NCI-H774 (cell line): ENCODE measurements around the gene AIF1L.

ENCODE experiments used
- DNase-seq: peaks from one replicate; lab custom pipeline; 2025; lab: John Stamatoyannopoulos, UW

AIF1L gene

GRCh38 chr9:131078427-131079366 lies 17.6 kb upstream of the AIF1L start:
- no peak for DNase-seq

GRCh38 chr9:131080589-131080988 lies 15.7 kb upstream of the AIF1L start:
- no peak for DNase-seq

- no peak for DNase-seq
Measured at GRCh38 chr9:131081868-131082267, 14.5 kb upstream of the AIF1L start.

- DNase-seq = no peak
Measured at GRCh38 chr9:131082774-131083512, 13.4 kb upstream of the AIF1L start.

GRCh38 chr9:131084661-131085369 lies 11.5 kb upstream of the AIF1L start:
- no peak for DNase-seq

- no peak for DNase-seq
Measured at GRCh38 chr9:131085370-131086122, 10.8 kb upstream of the AIF1L start.

- DNase-seq = peak; percentile 1
Measured at GRCh38 chr9:131087354-131087893, 8.9 kb upstream of the AIF1L start.

GRCh38 chr9:131090025-131090787 lies 6.1 kb upstream of the AIF1L start:
- no peak for DNase-seq

- DNase-seq = no peak
Measured at GRCh38 chr9:131091352-131091992, 4.9 kb upstream of the AIF1L start.

GRCh38 chr9:131092030-131092429 lies 4.3 kb upstream of the AIF1L start:
- DNase-seq = no peak

- no peak for DNase-seq
Measured at GRCh38 chr9:131092548-131093440, 3.5 kb upstream of the AIF1L start.

- no peak for DNase-seq
Measured at GRCh38 chr9:131094015-131094414, 2.3 kb upstream of the AIF1L start.

GRCh38 chr9:131094622-131095021 lies 1.7 kb upstream of the AIF1L start:
- no peak for DNase-seq

GRCh38 chr9:131095666-131096268 lies 564 bp upstream of the AIF1L start:
- no peak for DNase-seq

- DNase-seq = no peak
Measured at GRCh38 chr9:131097126-131097947, 1.0 kb downstream of the AIF1L start.

GRCh38 chr9:131097948-131098278 lies 1.6 kb downstream of the AIF1L start:
- no peak for DNase-seq

- DNase-seq = no peak
Measured at GRCh38 chr9:131098391-131099101, 2.2 kb downstream of the AIF1L start.
